Hepatocyte (in vitro differentiated cells): ENCODE data around the gene FAM118A.

Experiments
- CTCF ChIP-seq: fragments of 200-600 bp; sonication (generic); IDR thresholded peaks from 2 replicates; pipeline ENCODE4 v1.5.1; 2016; ENCODE audit warnings: antibody characterized with exemption, mild to moderate bottlenecking; ENCODE audit not compliant: poor library complexity
- EZH2phosphoT487 ChIP-seq: fragments of 200-600 bp; sonication (generic); IDR thresholded peaks from one replicate; pipeline ENCODE4 v1.6.1; 2018; ENCODE audit warnings: antibody characterized with exemption, mild to moderate bottlenecking, low read depth, moderate library complexity; ENCODE audit not compliant: unreplicated experiment, severe bottlenecking

GRCh38 chr22:45305456-45306075, 4.2 kb upstream of the FAM118A start:
- TF ChIP-seq CTCF (no peak), EZH2phosphoT487 (no peak)
